ENCODE measurements around the gene FAM171A1. TPM values are rescaled to one million over a fixed set of nuclear protein-coding genes. Genes with fewer than 3 reads are reported as not detected.

FAM171A1 gene
- total and polyA plus RNA-seq, 2 of the 13 experiments (the other 11 are each of a cell fraction or from before 2014, with no cell fraction given) = 21.5 to 34.7 TPM

GRCh38 chr10:15333909-15334649 lies 37.0 kb downstream of the FAM171A1 start (continued):
- TF ChIP-seq PRDM4 (CRISPR knock-in tag; IDR thresholded peaks at IDR 0.05; ENCODE audit: borderline replicate concordance) = no peak
- no peak for TF ChIP-seq ZNF766 (CRISPR knock-in tag; IDR thresholded peaks at IDR 0.05; ENCODE audit: borderline replicate concordance)
- no peak for TF ChIP-seq BRCA1 (CRISPR knock-in tag; IDR thresholded peaks at IDR 0.05)
- TF ChIP-seq UBTF (CRISPR knock-in tag; IDR thresholded peaks at IDR 0.05) = no peak
- TF ChIP-seq PAX8 (CRISPR knock-in tag; IDR thresholded peaks at IDR 0.05; ENCODE audit: borderline replicate concordance) = no peak
- TF ChIP-seq NR0B2 (CRISPR knock-in tag; IDR thresholded peaks at IDR 0.05) = 0 out of 2 replicates have a peak, but pooled peaks have one; percentile 23
- no peak; the same call in 1 of the 2 replicates for TF ChIP-seq ZNF709 (CRISPR knock-in tag; IDR thresholded peaks at IDR 0.05)
- no peak for TF ChIP-seq ZSCAN22 (CRISPR knock-in tag; IDR thresholded peaks at IDR 0.05)
- TF ChIP-seq ZNF513 (CRISPR knock-in tag; conservative IDR thresholded peaks at IDR 0.05) = no peak
- TF ChIP-seq RERE (CRISPR knock-in tag; IDR thresholded peaks at IDR 0.05; ENCODE audit: low read depth) = peak; percentile 53; the same call in 1 of the 2 replicates
- no peak for TF ChIP-seq ZNF788 (CRISPR knock-in tag; IDR thresholded peaks at IDR 0.05; ENCODE audit: borderline replicate concordance)
- TF ChIP-seq TOE1 (CRISPR knock-in tag; IDR thresholded peaks at IDR 0.05) = no peak
